MM.1S (cell line): ENCODE measurements around the gene GRIK3.

ENCODE experiments used
- DNase-seq: peaks from one replicate; pipeline ENCODE4 v3.0.0-alpha.2; 2015
- H2AFZ ChIP-seq: fragments of 300-600 bp; sonication (generic); 2 replicates; pipeline ENCODE4 v1.6.0; 2016; ENCODE audit warnings: antibody characterized with exemption, low read length
- H3F3A ChIP-seq: fragments of 300-600 bp; sonication (generic); 2 replicates; pipeline ENCODE4 v1.6.1; 2016; ENCODE audit warnings: mild to moderate bottlenecking, antibody characterized with exemption, low read length, moderate library complexity, mixed read lengths; ENCODE audit not compliant: insufficient read depth
- H3K27ac ChIP-seq: fragments of 300-600 bp; sonication (generic); 2 replicates; pipeline ENCODE4 v1.5.1; 2016; ENCODE audit warnings: mild to moderate bottlenecking, low read length
- H3K27me3 ChIP-seq: fragments of 300-600 bp; sonication (generic); replicated peaks from 2 replicates; pipeline ENCODE4 v1.6.0; 2016; ENCODE audit warnings: low read length; ENCODE audit not compliant: insufficient read depth
- H3K36me3 ChIP-seq: fragments of 300-600 bp; sonication (generic); replicated peaks from 2 replicates; pipeline ENCODE4 v1.6.1; 2016; ENCODE audit warnings: mild to moderate bottlenecking, low read length, mixed read lengths; ENCODE audit not compliant: insufficient read depth
- H3K4me1 ChIP-seq: fragments of 300-600 bp; sonication (generic); 2 replicates; pipeline ENCODE4 v1.6.1; 2016; ENCODE audit warnings: low read length, mixed read lengths
- H3K4me2 ChIP-seq: fragments of 300-600 bp; sonication (generic); 2 replicates; pipeline ENCODE4 v1.6.0; 2016; ENCODE audit warnings: low read depth, low read length
- H3K4me3 ChIP-seq: fragments of 300-600 bp; sonication (generic); 2 replicates; pipeline ENCODE4 v1.5.1; 2016; ENCODE audit warnings: low read length, mixed read lengths
- H3K79me2 ChIP-seq: fragments of 300-600 bp; sonication (generic); 2 replicates; pipeline ENCODE4 v1.6.1; 2016; ENCODE audit warnings: mixed run types, low read length, mixed read lengths
- H3K9ac ChIP-seq: fragments of 300-600 bp; sonication (generic); 2 replicates; pipeline ENCODE4 v1.6.1; 2016; ENCODE audit warnings: low read length, mixed read lengths
- H3K9me2 ChIP-seq: fragments of 300-600 bp; sonication (generic); replicated peaks from 2 replicates; pipeline ENCODE4 v1.6.1; 2016; ENCODE audit warnings: mild to moderate bottlenecking, low read length, mixed read lengths; ENCODE audit not compliant: insufficient read depth
- H3K9me3 ChIP-seq: fragments of 300-600 bp; sonication (generic); replicated peaks from 2 replicates; pipeline ENCODE4 v1.6.1; 2016; ENCODE audit warnings: mild to moderate bottlenecking, low read length, mixed read lengths; ENCODE audit not compliant: insufficient read depth
- H4K20me1 ChIP-seq: fragments of 300-600 bp; sonication (generic); 2 replicates; pipeline ENCODE4 v1.6.1; 2016; ENCODE audit warnings: mild to moderate bottlenecking, low read length, moderate library complexity, mixed read lengths; ENCODE audit not compliant: insufficient read depth
- EZH2 ChIP-seq: fragments of 300-600 bp; sonication (generic); optimal IDR thresholded peaks from 2 replicates; pipeline ENCODE3; 2017; ENCODE audit warnings: low read depth, mild to moderate bottlenecking, antibody characterized with exemption, low read length, mixed read lengths
- EZH2phosphoT487 ChIP-seq: fragments of 300-600 bp; sonication (generic); IDR thresholded peaks from 2 replicates; pipeline ENCODE4 v1.6.1; 2018; ENCODE audit warnings: antibody characterized with exemption, low read length
- TF ChIP-seq, protein P1 (sequence below): fragments of 300-600 bp; sonication (generic); IDR thresholded peaks from 2 replicates; pipeline ENCODE4 v1.5.1; 2016; ENCODE audit warnings: antibody characterized with exemption, low read length, mixed read lengths

Gene GRIK3

DNA sequence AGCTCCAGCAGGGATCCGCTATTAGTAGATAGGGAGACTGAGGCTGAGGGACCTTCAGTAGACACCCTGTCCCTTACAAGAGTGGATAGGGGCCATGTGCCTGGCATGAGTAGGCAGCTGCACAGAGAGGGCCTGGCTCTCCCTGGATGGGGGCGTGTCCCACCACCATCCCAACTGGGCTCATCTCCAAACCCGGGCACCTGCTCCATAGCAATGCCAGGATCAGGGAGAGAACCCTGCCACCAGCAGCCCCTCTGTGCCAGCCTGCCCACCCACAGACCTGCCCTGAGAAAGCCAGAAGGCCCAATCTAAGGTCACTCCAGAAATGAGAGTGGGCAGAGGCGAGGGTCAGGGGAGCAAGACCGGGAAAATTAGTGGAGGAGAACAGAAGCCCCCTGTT lies 121.3 kb downstream of the GRIK3 start:
- H3K4me1 ChIP-seq: no peaks in the 10 kb centered on the region
- no peak for TF ChIP-seq EZH2
- no peak for TF ChIP-seq EZH2phosphoT487
- TF ChIP-seq, protein P1, sequence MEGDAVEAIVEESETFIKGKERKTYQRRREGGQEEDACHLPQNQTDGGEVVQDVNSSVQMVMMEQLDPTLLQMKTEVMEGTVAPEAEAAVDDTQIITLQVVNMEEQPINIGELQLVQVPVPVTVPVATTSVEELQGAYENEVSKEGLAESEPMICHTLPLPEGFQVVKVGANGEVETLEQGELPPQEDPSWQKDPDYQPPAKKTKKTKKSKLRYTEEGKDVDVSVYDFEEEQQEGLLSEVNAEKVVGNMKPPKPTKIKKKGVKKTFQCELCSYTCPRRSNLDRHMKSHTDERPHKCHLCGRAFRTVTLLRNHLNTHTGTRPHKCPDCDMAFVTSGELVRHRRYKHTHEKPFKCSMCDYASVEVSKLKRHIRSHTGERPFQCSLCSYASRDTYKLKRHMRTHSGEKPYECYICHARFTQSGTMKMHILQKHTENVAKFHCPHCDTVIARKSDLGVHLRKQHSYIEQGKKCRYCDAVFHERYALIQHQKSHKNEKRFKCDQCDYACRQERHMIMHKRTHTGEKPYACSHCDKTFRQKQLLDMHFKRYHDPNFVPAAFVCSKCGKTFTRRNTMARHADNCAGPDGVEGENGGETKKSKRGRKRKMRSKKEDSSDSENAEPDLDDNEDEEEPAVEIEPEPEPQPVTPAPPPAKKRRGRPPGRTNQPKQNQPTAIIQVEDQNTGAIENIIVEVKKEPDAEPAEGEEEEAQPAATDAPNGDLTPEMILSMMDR: no peak
- H3K27me3 ChIP-seq: peaks cover 83% of the 10 kb centered on the region
- no peaks in the 10 kb centered on the region for H3K79me2 ChIP-seq
- DNase-seq: no peak
- no peak overlapping the region for H3K4me2 ChIP-seq
- H3F3A ChIP-seq: no peaks in the 10 kb centered on the region
- no peaks in the 10 kb centered on the region for H4K20me1 ChIP-seq
- H3K9me3 ChIP-seq: no peaks in the 10 kb centered on the region
- H3K27ac ChIP-seq: no peak overlapping the region
- H3K4me3 ChIP-seq: no peak overlapping the region
- H3K36me3 ChIP-seq: no peaks in the 10 kb centered on the region
- no peaks in the 10 kb centered on the region for H3K9me2 ChIP-seq
- H2AFZ ChIP-seq: no peak overlapping the region
- no peak overlapping the region for H3K9ac ChIP-seq

- no peaks in the 10 kb centered on the region for H3K9me3 ChIP-seq
- no peak overlapping the region for H3K27ac ChIP-seq
- TF ChIP-seq EZH2 (no peak), EZH2phosphoT487 (no peak)
- TF ChIP-seq, protein P1: no peak
- no peaks in the 10 kb centered on the region for H4K20me1 ChIP-seq
- H3K9ac ChIP-seq: no peak overlapping the region
- no peaks in the 10 kb centered on the region for H3K36me3 ChIP-seq
- no peaks in the 10 kb centered on the region for H3K9me2 ChIP-seq
- no peak for DNase-seq
- H3K27me3 ChIP-seq: peaks cover 83% of the 10 kb centered on the region
- no peak overlapping the region for H3K4me2 ChIP-seq
- no peaks in the 10 kb centered on the region for H3K79me2 ChIP-seq
- H2AFZ ChIP-seq: no peak overlapping the region
- no peaks in the 10 kb centered on the region for H3F3A ChIP-seq
- no peaks in the 10 kb centered on the region for H3K4me1 ChIP-seq
- H3K4me3 ChIP-seq: no peak overlapping the region
These were observed 121.9 kb downstream of the GRIK3 start for GRCh38 chr1:36912365-36912865.

DNA sequence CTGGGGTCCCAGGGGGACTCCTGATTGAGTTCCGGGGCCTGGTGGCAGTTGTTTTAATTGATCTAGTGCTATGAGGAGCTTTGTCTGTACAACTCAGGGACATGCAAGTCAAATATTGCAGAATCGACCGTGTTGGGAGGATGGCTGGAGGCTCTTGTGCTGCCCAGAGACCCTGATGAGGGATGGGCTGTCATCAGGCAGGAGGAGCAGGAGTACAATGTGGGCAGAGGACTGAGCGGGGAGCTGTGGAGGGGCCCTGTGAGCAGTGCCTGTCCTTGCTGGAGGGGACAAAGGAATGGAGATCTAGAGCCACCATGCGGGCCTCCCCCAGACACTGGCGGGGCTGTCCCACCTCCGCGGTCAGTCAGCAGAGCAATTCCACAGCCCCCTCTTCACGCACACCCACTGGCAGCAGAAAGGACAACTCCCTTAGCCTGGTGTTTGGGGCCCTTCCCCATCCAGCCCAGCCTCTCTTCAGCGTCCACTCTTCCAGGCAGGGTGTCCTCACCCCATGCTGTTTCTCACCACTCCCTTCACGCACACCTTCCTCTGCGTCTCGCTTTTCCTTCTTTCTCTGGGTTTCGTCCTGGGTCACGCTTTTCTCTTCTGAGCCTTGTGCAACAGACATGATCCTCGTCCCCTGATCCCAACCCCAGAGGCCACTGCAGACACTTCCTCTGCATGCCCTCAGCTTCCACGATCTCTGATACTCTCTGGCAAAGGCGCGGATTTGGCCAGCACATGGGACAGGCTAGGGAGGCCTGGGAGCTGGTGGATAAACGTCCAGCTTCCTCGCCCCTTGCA lies 122.6 kb downstream of the GRIK3 start:
- no peaks in the 10 kb centered on the region for H3K9me2 ChIP-seq
- H3F3A ChIP-seq: no peaks in the 10 kb centered on the region
- H3K9ac ChIP-seq: no peak overlapping the region
- H3K4me2 ChIP-seq: no peak overlapping the region
- no peaks in the 10 kb centered on the region for H3K36me3 ChIP-seq
- no peaks in the 10 kb centered on the region for H4K20me1 ChIP-seq
- peaks cover 88% of the 10 kb centered on the region for H3K27me3 ChIP-seq
- H3K79me2 ChIP-seq: no peaks in the 10 kb centered on the region
- no peak overlapping the region for H3K4me3 ChIP-seq
- H3K4me1 ChIP-seq: no peaks in the 10 kb centered on the region
- H3K27ac ChIP-seq: no peak overlapping the region
- TF ChIP-seq EZH2: no peak
- TF ChIP-seq, protein P1: no peak
- no peak for TF ChIP-seq EZH2phosphoT487
- no peak overlapping the region for H2AFZ ChIP-seq
- no peaks in the 10 kb centered on the region for H3K9me3 ChIP-seq
- DNase-seq: no peak
